Measurements from ENCODE around the gene AIRE.

The AIRE gene

DNA sequence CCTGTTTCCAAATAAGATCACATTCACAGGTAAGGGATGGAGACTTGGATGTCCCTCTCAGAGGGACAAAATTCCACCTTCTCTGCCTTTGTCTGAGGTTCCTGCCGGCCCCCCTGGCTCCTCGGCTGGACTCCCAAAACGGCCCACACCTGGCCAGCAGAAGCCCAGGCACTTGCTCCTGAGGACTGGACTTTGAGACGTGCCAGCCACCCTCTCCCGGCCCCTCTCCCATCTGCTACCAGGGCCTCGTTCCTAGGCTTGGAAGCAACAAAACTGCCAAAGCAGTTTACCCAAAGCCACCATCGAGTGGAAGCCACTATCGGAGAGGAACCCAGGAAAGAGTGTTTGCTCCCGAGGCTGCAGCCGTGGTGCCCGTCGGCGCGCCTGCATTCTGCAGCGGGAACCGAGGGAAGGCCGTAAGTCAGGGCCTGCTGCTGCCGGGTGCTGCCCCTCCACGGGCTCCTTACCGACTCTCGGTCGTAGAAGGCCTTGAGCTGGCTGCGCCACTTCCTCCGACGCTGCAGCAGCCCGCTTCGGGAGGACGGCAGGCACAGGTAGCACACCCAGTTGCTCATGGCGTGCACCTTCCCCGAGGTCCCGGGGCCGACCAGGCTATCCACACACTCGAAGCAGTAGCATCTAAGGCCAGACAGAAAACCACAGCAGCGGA lies 27.5 kb upstream of the AIRE start:
- H3K27me3 ChIP-seq: no peaks in the 10 kb centered on the region
- H3K27ac ChIP-seq: no peak overlapping the region
- no peak overlapping the region for H3K4me2 ChIP-seq
- H3K9ac ChIP-seq: no peak overlapping the region
- no peaks in the 10 kb centered on the region for H4K20me1 ChIP-seq
- TF ChIP-seq Cebpa-rat (IDR thresholded peaks at IDR 0.05): no peak
- H3K9me3 ChIP-seq: no peaks in the 10 kb centered on the region
- H3K4me1 ChIP-seq: peaks cover 52% of the 10 kb centered on the region
- no peaks in the 10 kb centered on the region for H3K36me3 ChIP-seq
- H3K4me3 ChIP-seq: no peak overlapping the region

DNA sequence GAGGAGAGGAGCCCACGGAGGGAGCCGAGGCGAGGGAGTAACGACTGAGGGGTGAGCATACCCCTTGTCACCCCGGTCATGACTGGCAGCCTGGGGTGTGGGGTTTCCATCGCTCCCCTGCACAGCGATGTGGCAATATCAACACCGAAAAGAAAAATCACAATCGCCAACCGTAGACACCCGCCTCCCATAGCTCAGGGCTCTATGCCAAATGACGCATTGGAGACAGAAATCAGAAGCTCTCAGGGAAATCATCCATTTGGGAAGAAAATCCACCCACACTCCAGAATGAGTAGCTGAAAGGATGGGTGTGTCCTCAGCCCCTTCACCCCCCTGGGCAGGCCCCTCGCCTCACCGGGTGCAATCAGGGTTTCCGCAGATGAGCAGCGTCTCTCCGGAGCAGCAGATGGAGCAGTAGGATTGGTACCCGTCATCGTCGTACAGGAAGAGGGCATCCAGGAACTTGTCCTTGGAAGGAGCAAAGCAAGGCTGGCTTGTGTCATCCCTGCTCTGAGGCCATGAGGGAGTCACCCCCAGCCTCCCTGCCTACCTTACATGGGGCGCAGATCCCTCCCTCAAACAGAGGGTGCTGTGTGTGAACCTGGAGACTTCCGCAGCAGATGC lies 26.5 kb upstream of the AIRE start:
- no peaks in the 10 kb centered on the region for H3K27me3 ChIP-seq
- no peak for TF ChIP-seq Cebpa-rat (IDR thresholded peaks at IDR 0.05)

DNA sequence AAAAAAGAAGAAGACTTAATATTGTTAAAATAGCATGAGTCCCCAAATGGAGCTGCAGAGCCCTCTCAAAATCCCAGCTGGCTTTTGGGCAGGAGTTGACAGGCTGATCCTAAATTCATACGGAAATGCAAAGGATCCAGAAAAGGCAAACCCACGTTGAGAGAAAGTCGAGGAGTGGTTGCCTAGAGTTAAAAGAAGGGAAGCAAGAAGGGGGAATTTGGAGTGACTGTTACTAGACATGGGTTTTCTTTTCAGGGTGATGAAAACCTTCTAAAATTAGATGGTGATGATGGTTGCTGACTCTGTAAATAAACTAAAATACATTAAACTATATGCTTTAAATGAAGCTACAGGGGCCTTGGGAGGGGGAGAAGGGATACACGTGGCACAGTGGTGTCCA lies 25.6 kb upstream of the AIRE start:
- Histone ChIP-seq H3K4me2 (no peak overlapping the region), H3K4me1 (peaks cover 55% of the 10 kb centered on the region), H3K27ac (no peak overlapping the region), H3K9ac (no peak overlapping the region), H3K9me3 (no peaks in the 10 kb centered on the region), H3K36me3 (no peaks in the 10 kb centered on the region), H3K27me3 (no peaks in the 10 kb centered on the region), H3K4me3 (no peak overlapping the region), H4K20me1 (no peaks in the 10 kb centered on the region)
- no peak for TF ChIP-seq Cebpa-rat (IDR thresholded peaks at IDR 0.05)

More for the DNA sequence above, 26.5 kb upstream of the AIRE start:
- no peaks in the 10 kb centered on the region for H3K9me3 ChIP-seq
- H3K4me3 ChIP-seq: no peak overlapping the region
- H3K9ac ChIP-seq: no peak overlapping the region
- no peak overlapping the region for H3K27ac ChIP-seq
- H3K4me1 ChIP-seq: peaks cover 55% of the 10 kb centered on the region
- no peaks in the 10 kb centered on the region for H3K36me3 ChIP-seq
- H3K4me2 ChIP-seq: no peak overlapping the region
- H4K20me1 ChIP-seq: no peaks in the 10 kb centered on the region

DNA sequence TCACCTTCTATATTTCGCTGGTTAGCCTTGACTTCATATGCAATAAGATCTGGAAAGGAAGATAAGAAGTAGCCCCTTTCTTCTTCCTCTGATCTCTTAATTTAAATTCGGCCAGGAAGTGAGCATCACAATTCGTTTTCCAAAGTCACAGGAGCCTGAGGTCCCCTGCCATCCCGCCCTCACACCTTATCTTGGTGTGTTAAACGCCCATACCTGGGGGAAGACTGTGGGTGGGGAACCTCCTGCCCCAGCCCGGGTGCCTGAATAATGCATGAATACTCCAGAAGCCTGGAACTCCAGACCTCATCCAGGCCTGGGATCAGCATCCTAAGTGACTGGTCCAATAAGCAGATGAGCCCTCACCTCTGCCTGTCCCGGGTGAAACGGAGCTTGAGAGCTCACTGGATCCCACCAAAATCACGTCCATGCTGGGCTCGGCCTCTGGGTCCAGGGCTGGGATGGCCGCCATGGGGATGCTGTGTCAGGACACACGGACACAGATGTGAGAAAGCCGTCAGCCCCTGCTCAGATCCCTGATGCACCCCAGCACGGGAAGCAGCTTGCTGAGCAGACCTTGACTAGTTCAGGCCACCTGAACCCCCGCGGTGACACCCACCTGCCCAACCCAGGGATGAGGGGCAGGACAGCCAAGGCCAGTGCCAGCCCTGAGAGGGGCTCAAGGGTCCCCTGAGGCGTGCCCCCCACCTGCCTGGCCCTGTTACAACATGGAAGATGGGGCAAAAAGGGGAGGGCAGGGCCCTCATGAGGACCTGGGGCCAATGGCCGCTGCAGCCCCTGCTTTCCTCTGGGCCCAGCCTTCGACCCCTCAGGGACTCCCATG lies 24.7 kb upstream of the AIRE start:
- H3K27ac ChIP-seq: no peak overlapping the region
- no peak overlapping the region for H3K9ac ChIP-seq
- 0 out of 2 replicates have a peak overlapping the region, but pooled peaks have one; percentile 19 for H3K4me2 ChIP-seq
- H4K20me1 ChIP-seq: no peaks in the 10 kb centered on the region
- peaks cover 55% of the 10 kb centered on the region for H3K4me1 ChIP-seq
- no peak overlapping the region for H3K4me3 ChIP-seq
- TF ChIP-seq Cebpa-rat (IDR thresholded peaks at IDR 0.05): no peak
- no peaks in the 10 kb centered on the region for H3K9me3 ChIP-seq
- H3K36me3 ChIP-seq: no peaks in the 10 kb centered on the region
- H3K27me3 ChIP-seq: no peaks in the 10 kb centered on the region

DNA sequence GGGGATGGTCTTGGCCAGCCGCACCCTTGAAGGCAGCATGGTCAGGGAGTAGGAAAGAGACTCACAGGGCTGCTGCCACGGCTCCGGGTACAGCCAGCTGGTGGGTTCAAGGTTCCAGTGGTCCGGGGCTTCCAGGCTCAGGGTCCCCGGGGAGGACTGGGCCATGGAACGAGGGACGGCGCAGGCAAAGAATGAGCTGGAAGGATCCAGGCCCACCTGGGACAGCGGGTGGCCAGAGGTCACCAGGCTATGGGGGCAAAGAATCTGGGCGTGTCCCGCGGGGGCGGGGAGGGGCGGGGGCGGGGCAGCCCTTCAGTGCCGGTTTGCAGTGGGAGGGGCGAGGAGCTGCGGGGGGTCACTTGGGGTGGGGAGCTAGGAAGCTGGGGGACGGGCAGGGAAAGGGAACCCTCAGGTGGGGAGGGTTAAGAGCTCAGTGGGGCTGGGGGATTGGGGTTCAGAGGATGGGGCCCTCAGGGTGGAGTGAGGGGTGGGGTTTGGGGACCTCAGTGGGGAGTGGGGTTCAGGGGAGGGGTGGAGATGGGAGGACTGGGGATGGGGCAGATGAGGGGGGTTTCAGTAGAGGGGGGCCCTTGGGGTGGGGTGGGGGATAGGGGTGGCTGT lies 23.9 kb upstream of the AIRE start, which contains the start of gene DNMT3L:
DNMT3L (minus strand) TSS at position 223 of the 621 bp plus-strand sequence. CDS start 638 bp downstream, outside the sequence.
- H3K36me3 ChIP-seq: no peaks in the 10 kb centered on the region
- no peak within 1 kb of the TSS for H3K9ac ChIP-seq
- no peaks in the 10 kb centered on the region for H3K27me3 ChIP-seq
- H3K4me2 ChIP-seq: 0 out of 2 replicates have a peak within 1 kb of the TSS, but pooled peaks have one; percentile 19
- TF ChIP-seq Cebpa-rat (IDR thresholded peaks at IDR 0.05): no peak
- no peak within 1 kb of the TSS for H3K27ac ChIP-seq
- no peak within 1 kb of the TSS for H3K4me3 ChIP-seq
- peaks cover 56% of the 10 kb centered on the region for H3K4me1 ChIP-seq
- no peaks in the 10 kb centered on the region for H3K9me3 ChIP-seq
- no peaks in the 10 kb centered on the region for H4K20me1 ChIP-seq

DNA sequence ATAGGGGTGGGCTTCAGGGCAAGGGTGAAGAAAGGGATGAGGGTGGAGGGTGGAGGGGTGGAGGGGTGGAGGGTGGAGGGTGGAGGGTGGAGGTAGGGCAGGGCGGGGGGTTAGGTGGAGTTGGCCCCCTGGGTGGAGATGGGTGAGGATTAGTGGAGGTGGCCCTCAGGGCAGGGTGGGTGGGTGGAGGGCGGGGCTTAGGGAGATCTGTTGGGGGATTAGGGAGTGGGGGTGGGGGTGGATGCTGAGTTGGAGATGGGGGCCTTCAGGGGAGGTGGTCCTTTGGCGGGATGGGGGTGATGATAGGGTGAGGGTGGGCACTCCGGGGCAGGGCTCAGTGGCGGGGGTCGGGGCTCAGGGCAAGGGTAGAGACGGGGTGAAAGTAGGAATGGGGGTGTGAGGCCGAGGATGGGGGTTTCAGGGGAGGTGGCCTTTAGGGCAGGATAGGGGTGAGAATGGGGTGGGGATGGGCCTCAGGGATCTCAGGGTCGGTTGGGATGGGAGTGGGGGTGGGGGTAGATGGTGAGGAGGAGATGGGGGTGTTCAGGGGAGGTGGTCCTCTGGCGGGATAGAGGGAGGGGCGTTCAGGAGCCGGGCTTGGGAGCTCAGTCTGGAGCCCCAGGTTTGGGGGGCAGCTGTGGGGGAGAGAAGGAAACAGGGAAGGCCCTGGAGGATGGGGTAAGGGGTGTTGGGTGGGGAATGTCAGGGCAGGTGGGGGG lies 23.2 kb upstream of the AIRE start:
- TF ChIP-seq Cebpa-rat (IDR thresholded peaks at IDR 0.05): no peak
- Histone ChIP-seq H3K27me3 (no peaks in the 10 kb centered on the region), H3K4me1 (peaks cover 63% of the 10 kb centered on the region), H4K20me1 (no peaks in the 10 kb centered on the region), H3K4me3 (no peak overlapping the region), H3K9me3 (no peaks in the 10 kb centered on the region), H3K27ac (no peak overlapping the region), H3K4me2 (no peak overlapping the region), H3K9ac (no peak overlapping the region), H3K36me3 (no peaks in the 10 kb centered on the region)

DNA sequence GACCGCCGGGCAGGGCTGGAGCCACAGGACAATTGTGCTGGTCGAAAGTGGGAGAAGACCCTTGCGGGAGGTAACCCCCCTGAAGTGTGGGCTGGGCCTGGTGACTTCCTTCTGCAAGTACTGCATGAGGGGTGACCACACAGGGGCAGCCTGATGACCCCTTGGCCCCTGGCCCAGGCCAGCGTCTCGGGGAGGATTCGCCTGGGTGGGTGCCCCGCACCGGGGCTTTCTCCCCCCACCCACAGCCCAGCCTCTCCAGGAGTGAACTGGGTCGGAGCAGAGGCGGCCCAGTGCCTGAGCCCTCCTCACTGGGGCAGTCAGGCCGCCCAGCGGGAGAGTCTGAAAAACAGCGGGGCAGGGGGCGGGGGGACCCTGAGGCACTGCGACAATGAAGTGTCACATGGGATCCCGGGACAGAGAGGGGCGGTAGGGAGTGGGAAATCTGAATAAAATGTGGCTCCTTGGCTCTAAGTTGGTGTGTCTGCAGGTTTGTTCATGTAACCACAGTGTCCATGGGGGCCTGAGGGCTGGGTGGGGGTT lies 22.4 kb upstream of the AIRE start:
- H3K4me3 ChIP-seq: no peak overlapping the region
- no peaks in the 10 kb centered on the region for H3K9me3 ChIP-seq
- no peaks in the 10 kb centered on the region for H4K20me1 ChIP-seq
- H3K4me2 ChIP-seq: peak overlapping the region; percentile 85
- TF ChIP-seq Cebpa-rat (IDR thresholded peaks at IDR 0.05): no peak
- peak overlapping the region; percentile 67 for H3K9ac ChIP-seq
- H3K4me1 ChIP-seq: peaks cover 67% of the 10 kb centered on the region
- H3K27me3 ChIP-seq: no peaks in the 10 kb centered on the region
- H3K27ac ChIP-seq: peak overlapping the region; percentile 81
- no peaks in the 10 kb centered on the region for H3K36me3 ChIP-seq

DNA sequence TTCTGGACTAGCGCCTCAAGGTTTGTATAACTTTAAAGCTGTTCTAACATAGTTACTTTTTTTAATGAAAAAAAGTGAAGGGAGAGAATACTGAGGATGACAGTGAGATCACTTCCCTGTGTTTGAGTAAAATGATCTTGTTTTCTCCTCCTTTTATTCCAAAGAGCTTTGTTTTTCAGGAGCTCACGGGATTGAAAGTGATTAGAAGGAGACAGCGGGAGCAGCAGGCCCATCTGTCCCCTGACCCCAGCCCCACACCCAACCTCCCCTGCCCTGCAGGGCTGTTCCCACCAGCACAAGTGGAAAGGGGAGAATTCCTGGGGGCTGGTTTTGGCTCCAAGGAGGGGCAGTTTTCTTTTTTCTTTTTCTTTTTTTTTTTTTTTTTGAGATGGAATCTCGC lies 21.9 kb upstream of the AIRE start:
- no peaks in the 10 kb centered on the region for H4K20me1 ChIP-seq
- H3K4me2 ChIP-seq: peak overlapping the region; percentile 85
- no peaks in the 10 kb centered on the region for H3K27me3 ChIP-seq
- no peak overlapping the region for H3K4me3 ChIP-seq
- no peaks in the 10 kb centered on the region for H3K9me3 ChIP-seq
- TF ChIP-seq Cebpa-rat (IDR thresholded peaks at IDR 0.05): no peak
- H3K36me3 ChIP-seq: no peaks in the 10 kb centered on the region
- peak overlapping the region; percentile 81 for H3K27ac ChIP-seq
- H3K9ac ChIP-seq: no peak overlapping the region
- peaks cover 67% of the 10 kb centered on the region for H3K4me1 ChIP-seq

All from BLaER1 (cell line).